NOMO-1 treated with DMSO at 0.1 percent for 48 hours (cell line): ENCODE results near the gene HDAC8.
A peak's percentile ranks its signal among the peaks of the same experiment; 100 is the strongest.
"Not testable (repeated sequence)": the region's sequence is repeated elsewhere in the genome, so short reads cannot be mapped to it uniquely, and the experiment has no call there.

ENCODE experiments used
- DNase-seq: peaks from one replicate; lab custom pipeline; 2025; ENCODE audit not compliant: unreplicated experiment; lab: John Stamatoyannopoulos, UW

The HDAC8 gene

DNA sequence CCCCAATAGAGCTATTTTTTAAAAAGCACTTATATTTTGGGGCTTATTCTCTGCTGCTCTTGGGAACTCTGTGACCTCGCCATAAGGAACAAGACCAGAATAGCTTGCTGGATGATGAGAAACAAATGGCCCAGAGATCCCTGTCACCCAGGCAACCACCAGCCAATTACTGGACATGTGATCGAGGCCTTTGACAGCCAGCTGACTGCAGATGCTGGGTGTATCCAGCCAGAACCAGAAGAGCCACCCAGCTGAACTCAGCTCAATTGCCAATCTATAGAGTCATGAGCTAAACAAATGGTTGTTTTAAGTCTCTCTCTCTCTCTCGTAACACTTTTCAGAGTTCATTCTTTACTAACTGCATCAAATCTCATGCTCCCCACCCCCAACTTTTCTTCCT lies 242.5 kb downstream of the HDAC8 start:
- DNase-seq: no peak

DNA sequence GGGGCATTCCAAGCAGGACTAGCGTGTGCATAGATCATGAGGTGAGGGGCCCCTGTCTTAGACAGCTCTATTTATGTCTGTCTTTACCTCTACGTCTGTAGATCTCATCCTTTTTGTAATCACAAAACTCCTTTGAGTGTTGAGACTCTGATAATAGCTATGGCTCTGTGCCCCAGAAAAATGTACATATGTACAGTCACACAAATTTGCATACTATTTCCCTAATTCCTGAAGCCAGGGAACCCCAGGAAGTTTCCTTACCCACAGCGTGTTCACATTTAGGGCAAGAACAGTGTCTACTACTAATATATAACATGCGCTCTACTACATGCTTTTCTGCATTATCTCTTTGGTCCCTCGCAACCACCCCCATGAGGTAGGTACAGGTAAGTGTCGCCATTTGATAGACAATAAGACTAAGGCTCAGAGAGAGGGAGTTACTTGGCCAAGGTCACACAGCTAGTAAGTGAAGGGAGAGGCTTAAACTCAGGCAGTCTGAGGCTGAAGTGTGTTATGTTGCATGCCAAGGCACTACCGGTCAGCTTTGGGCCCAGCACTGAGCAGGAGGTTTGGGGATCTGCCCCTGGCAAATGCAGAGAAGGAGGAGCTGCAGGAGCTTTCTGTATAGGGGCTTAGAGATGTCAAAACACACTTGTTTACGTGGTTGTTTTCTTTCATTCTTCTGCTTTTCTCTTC lies 245.9 kb downstream of the HDAC8 start:
- DNase-seq: no peak

- not testable (repeated sequence) for DNase-seq
These were observed 253.0 kb downstream of the HDAC8 start for GRCh38 chrX:72319651-72320050.

- DNase-seq: no peak
These were observed 255.5 kb downstream of the HDAC8 start for GRCh38 chrX:72317139-72317538.

DNA sequence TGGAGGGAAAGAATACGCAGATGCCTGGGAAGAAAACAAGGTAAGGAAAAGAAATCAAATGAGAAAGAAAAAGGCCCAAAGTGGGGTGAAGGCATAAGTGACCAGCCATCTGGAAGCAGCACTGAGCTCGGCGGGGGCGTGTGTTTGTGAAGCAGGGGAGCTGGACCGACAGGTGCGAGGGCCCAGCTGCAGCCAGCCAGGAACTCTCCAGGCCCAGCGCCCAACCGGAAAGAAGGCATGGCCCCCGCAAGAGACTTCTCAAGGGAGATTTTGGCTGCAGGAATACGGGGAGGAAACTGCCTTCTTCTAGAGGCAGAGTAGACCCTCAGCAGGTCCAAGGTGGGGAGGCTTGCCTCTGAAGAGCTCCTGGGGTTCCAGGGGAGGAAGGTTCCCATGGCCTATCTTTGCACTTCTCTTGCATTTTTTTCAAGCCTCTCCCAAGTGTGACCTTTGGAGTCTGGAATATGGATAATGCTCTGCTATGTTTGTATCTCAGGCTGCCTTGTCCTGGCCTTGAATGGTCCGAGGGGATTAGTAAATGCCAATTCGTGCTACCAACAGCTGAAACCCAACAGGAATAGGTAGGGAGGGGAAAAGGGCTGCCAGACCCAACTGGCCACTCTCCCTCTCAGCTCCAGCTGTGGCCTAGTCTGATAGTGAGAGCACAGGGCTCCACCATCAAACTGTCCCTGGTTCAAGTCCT lies 256.1 kb downstream of the HDAC8 start:
- no peak for DNase-seq

DNA sequence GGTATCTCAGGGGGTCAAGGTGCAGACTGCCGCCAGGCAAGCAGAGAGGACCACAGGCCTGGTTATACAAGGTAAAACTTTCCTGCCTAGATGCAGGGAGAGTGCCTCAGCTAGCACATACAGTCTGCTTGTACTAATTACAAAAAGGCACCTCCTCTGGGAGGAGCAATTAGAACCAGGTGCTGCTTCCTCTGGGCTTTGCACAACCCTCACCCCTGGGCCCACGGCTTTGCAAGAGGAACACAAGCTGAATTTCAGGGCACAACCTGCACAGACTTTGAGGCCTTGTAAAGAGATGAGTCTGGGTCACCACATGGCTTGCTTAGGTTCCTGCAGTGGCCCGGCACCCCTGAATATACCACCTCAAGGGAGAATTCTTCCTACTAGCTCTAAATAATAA lies 257.8 kb downstream of the HDAC8 start:
- no peak for DNase-seq

DNA sequence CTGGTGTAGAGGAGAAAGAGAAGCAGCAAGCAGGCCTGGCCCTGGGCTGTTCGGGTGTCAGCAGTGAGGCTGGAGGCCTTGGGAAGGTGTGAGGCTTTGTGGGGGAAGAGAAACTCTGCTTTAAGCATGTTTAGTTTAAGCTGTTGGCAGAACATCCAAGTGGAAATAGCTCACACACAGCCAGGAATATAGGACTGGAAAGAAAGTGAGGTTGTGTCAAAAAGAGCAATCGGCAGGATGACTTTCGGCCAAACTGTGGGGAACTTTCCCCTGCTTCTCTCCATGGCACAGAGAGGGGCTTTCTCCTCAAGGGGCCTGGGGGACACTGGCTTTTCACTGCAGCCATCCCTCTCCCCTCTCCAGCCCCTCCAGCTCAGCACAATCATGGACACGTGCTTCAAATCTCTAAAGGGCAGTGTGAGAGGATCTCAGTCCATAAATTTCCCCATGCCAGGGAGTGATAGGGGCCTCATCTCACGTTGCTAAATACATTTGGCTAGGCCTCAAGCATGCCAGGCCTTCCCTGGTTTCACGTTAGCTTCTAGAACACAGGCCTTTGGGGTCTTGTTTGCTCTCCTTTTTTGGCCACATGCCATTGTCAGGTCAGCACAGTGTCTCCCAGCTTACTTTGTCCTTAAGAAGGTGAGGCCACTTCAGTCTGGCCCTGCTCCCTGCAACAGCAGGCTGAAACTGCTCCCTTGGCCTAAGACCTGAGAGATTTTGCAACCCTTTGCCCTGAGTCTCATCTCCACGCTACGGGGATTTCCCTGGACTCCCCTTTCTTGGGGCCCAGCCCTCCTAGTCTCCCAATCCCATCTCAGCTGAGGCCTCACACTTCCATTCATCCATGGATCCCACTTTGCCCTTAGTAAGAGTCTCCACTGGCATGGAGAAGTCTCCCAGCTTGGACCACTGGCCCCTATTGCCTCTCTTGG lies 258.7 kb downstream of the HDAC8 start:
- no peak for DNase-seq

GRCh38 chrX:72312311-72312940 lies 260.2 kb downstream of the HDAC8 start:
- no peak for DNase-seq

DNA sequence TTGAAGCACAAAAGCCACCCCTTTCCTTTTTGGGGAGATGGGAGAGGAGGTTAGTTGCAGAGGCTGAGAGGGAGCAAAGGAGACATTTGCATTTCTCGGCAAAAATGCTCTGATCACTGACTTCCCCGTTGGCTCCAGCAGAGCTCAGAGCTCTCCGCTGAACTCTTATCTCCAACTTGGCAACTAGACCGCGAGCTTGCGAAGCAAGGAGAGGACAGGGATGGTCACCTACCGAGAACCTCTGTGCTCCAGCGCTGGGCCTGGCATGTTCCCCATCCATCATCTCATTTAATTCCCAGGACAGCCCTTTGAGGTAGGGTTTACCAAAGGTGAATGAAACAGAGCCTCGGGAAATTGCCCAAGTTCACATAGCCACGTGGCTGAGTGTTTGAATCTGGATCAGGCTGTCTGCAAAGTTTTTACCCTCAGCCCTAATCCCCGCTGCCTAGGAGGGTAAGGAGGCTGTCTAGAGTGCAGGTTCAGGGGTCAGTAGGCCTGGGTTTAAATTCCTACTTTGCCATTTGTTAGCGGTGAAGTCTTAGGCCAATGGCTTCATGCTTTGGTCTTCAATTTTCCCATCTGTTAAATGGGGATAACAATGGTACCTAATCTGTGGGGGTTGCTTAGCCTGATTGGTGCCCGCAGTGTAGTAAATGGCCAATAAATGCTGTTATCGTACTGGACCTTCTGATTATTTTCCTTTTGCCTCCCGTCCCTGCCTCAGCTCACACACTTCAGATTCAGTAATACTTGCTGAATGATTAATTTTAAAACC lies 263.2 kb downstream of the HDAC8 start:
- DNase-seq: no peak

- DNase-seq: peak; percentile 8
These were observed 263.9 kb downstream of the HDAC8 start for GRCh38 chrX:72308566-72309296.

- DNase-seq: no peak
These were observed 264.5 kb downstream of the HDAC8 start for GRCh38 chrX:72308209-72308565.

GRCh38 chrX:72307646-72308051 lies 265.0 kb downstream of the HDAC8 start:
- no peak for DNase-seq

- peak; percentile 39 for DNase-seq
These were observed 265.6 kb downstream of the HDAC8 start for GRCh38 chrX:72306851-72307645.

DNA sequence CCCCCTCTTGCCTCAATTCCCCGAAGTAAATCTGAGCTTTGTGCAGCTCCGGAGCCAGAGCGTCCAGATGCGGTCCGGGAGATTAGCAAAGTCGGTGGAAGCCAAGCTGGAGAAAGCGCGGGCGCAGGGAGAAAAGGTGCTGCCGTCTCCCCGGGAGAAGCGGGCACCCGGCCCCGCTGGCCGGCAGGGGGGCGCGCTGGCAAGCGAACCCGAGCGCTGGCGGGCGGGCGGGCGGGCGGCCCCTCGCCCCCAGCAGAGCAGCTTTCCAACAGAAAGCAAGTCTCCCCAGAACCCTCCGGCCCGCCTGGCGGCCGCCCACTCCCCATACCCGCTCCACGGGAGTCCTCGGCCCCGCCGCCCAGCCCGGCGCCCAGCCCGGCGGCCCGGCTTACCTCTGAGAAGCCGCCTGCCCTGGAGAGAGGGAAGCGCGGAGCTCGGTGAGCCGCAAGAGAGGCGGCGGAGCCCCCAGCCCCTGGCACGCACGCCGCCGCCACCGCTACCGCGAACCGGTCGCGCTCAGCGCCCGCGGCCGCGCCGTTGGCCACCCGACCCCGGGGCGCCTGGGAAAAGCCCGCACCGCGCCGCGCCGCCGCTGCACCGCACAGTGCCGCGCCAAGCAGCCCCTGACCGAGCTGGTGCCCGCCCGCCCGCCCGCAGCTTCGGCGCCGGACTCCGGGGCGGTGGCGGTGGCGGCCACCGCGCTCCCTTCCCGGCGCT lies 266.4 kb downstream of the HDAC8 start:
- no peak for DNase-seq

GRCh38 chrX:72305286-72306084 lies 267.2 kb downstream of the HDAC8 start, which contains the start of gene CITED1:
Gene CITED1 (minus strand): TSS chrX:72305914. CDS start chrX:72302869, 3,045 bp downstream.
- DNase-seq: no peak

- no peak for DNase-seq
These were observed 267.8 kb downstream of the HDAC8 start for GRCh38 chrX:72304877-72305276.

- DNase-seq: no peak
These were observed 270.9 kb downstream of the HDAC8 start for GRCh38 chrX:72301781-72302180.
